HG02870 (cell line): ENCODE data around the gene PXN.

Source experiments
- ATAC-seq: cut with Tn5 transposase; IDR thresholded peaks from one replicate; pipeline ENCODE4 v1.9.1; 2021; ENCODE audit warnings: mild to moderate bottlenecking, moderate library complexity; ENCODE audit not compliant: unreplicated experiment

PXN gene

GRCh38 chr12:120181991-120182631, 83.4 kb downstream of the PXN start:
- no peak for ATAC-seq

GRCh38 chr12:120180975-120181374, 84.6 kb downstream of the PXN start:
- ATAC-seq = no peak

- no peak for ATAC-seq
These were observed 90.0 kb downstream of the PXN start for GRCh38 chr12:120175537-120175936.

GRCh38 chr12:120175062-120175461, 90.5 kb downstream of the PXN start:
- ATAC-seq = no peak

GRCh38 chr12:120172053-120172452, 93.5 kb downstream of the PXN start:
- no peak for ATAC-seq

GRCh38 chr12:120170631-120171030, 94.9 kb downstream of the PXN start:
- no peak for ATAC-seq

- ATAC-seq = no peak
These were observed 95.6 kb downstream of the PXN start for GRCh38 chr12:120169946-120170345.

- no peak for ATAC-seq
These were observed 97.2 kb downstream of the PXN start for GRCh38 chr12:120168337-120168736.

- ATAC-seq = no peak
These were observed 97.9 kb downstream of the PXN start for GRCh38 chr12:120167529-120168095.

- ATAC-seq = no peak
These were observed 101.2 kb downstream of the PXN start for GRCh38 chr12:120164293-120164692.

GRCh38 chr12:120162763-120163162, 102.8 kb downstream of the PXN start:
- ATAC-seq = no peak

GRCh38 chr12:120161852-120162251, 103.7 kb downstream of the PXN start:
- ATAC-seq = no peak
